Breast epithelium (tissue), 3 donors: Measurements from ENCODE around the gene CEP295NL.

Experiments used
- CTCF ChIP-seq, 3 donors: fragments of 450-650 bp; IDR thresholded peaks; one replicate each; pipeline ENCODE4 v1.5.1; 2016 to 2017; ENCODE audit warnings: antibody characterized with exemption in 3 of 3, mild to moderate bottlenecking in 3 of 3, moderate library complexity in 3 of 3
- POLR2A ChIP-seq: fragments of 450-650 bp; IDR thresholded peaks from one replicate; pipeline ENCODE4 v1.6.1; 2016; ENCODE audit warnings: antibody characterized with exemption, mild to moderate bottlenecking, moderate library complexity
- POLR2AphosphoS5 ChIP-seq, 3 donors: sonication (generic); formaldehyde crosslinking; IDR thresholded peaks; one replicate each; pipeline ENCODE4 v1.6.1; 2017; ENCODE audit warnings: antibody characterized with exemption in 3 of 3

- TF ChIP-seq CTCF (IDR thresholded peaks at IDR 0.05) = no peak
- no peak for TF ChIP-seq POLR2A
- no peak for TF ChIP-seq POLR2AphosphoS5 (IDR thresholded peaks at IDR 0.05)
Observed at GRCh38 chr17:78859051-78859450, 44.0 kb downstream of the CEP295NL start.
